DMS153 (cell line): ENCODE measurements around the gene TKTL1.
"Not testable (repeated sequence)": the region's sequence is repeated elsewhere in the genome, so short reads cannot be mapped to it uniquely, and the experiment has no call there.

Experiments used
- DNase-seq: peaks from one replicate; lab custom pipeline; 2025; lab: John Stamatoyannopoulos, UW

The TKTL1 gene

DNA sequence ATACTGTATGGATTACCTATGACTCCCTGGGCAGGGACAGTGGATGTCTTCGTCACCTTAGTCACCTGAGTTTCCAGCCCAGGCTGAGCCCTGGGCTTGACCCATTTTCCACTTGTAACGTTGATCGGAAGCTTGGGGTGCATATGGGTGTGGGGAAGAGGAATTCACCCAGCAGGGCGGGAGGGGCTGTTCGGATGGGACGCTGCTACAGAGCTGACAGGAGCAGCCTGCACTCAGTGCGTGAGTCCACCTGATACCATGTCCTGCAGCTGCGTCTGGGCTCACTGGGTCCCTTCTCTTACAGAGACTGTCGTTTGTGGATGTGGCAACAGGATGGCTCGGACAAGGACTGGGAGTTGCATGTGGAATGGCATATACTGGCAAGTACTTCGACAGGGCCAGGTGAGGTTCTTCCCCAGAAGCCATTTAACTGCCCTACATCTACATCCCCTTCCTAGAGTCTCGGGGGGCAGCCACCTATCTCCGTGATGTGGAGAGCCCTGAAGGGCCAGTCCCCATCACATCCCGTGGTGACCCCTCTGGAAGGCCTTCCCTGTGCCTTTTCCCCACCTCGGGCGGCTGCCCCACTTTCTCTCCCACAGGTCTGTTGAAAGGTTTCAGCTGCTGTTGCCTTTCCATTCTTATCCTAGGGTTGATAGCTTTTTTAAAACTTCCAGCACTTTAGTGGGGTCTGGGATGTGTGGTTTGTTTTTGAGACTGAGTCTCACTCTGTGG, 13.6 kb downstream of the TKTL1 start:
- DNase-seq, result no peak

DNA sequence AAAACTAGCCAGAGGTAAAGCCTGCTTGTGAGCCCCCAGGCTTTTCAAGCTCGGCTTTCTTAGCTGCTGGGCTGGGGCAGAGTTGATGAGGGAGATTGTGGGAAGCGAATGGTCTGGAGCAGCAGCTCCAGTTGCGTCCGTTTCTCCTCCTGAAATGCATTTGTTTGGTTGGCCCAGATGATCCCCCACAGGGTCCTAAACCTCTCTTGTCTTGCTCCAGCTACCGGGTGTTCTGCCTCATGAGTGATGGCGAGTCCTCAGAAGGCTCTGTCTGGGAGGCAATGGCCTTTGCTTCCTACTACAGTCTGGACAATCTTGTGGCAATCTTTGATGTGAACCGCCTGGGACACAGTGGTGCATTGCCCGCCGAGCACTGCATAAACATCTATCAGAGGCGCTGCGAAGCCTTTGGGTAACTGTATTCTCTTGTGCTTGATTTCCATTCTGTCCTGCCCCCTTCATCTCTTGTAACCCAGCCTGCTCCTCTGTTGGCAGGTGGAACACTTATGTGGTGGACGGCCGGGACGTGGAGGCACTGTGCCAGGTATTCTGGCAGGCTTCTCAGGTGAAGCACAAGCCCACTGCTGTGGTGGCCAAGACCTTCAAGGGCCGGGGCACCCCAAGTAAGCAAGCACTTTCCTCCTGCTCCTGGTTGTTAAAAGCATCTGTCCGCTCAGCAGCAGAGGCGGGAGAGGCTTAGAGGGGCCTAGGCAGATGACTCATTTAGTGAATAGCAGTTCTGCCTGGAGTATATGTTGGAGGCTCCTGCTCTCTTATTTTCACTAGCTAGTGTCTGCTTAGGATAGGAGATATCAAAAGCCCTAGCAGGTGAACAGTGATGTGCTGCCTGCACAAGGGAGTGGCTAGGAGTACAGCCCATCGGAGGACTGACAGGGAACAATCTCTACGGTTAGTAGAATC, 15.3 kb downstream of the TKTL1 start:
- DNase-seq, result no peak

DNA sequence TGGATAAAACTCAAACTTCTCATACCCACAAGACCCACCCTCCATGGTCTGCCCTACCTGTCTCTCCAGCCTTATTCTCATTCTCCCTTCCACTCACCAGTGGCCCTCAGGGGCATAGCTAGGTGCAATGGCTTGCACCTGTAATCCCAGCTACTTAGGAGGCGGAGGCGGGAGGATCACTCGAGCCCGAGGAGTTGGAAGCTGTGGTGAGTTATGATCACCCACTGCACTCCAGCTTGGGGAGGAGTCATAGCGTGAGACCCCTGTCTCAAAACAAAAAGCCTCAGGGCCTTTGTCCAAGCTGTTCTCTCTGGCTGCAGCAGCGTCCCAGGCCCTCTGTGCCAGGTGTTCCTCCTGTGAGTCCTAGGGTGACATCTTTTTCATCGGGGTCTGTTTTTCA, 16.5 kb downstream of the TKTL1 start:
- DNase-seq, result no peak

DNA sequence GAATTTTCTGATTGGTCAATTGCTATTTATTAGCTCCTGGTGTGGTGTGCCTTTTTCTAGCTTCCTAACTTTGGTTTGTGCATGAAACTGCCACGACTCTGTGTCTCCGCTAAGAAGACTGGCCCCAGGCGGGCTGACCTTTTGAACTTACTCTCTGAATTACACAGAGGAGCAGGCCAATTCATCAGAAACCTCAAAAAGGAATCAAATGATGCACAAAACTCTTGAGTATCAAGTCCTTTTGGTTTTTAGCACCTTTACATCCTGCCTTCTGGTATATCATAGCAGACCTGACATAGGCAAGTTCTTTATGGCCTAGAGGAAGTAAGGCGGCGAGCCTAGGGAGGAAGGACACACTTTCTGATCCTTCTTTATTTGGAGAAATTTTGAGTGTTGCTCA, 17.6 kb downstream of the TKTL1 start:
- DNase-seq, result no peak

DNA sequence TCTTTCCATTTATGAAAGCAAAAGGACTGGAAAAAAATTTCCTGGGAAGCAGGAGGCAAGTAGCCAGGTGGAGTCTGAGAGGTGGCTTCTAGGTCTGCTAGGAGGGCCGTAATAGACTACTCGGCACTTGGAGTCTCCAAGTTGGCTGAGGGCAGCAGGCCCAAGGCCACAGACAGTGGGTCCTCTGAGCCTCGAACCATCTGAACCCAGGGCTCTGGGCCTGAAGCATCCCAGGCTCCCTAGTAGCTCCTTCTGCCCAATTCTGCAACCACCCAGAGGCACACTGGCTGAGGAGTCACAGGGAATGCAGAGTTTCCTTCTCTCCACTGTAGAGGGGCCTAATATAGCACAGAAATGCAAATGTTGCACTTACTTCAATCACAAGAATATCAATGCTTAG, 19.8 kb downstream of the TKTL1 start:
- DNase-seq, result no peak

DNA sequence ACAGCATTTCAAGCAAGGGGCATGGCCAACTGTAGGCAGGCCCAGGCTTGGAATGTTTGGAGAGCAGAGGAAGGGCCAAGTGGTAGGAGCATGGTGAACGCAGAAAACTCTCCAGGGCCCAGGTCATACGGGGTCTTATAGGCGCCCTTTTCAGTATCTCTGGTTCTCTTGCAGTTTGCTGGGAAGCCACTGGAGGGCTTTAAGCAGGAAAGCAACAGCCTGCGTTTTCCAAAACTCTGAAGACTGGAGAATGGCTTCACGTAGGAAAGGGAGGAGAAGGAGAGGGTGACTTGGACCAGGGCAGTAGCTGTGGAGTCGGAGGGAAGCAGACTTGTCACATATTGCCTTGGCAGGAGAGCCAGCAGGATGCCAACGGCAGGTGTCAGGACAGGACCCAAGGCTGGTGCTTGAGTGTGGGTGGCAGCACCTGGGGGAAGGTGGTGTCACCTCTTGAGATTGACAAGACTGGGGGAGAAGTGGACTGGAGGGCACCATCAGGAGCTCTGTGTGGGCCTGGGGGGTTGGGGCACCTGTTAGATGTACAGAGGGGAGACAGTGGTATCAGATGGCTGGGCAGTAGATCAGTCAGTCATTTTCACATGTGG, 21.9 kb downstream of the TKTL1 start:
- no peak for DNase-seq

DNA sequence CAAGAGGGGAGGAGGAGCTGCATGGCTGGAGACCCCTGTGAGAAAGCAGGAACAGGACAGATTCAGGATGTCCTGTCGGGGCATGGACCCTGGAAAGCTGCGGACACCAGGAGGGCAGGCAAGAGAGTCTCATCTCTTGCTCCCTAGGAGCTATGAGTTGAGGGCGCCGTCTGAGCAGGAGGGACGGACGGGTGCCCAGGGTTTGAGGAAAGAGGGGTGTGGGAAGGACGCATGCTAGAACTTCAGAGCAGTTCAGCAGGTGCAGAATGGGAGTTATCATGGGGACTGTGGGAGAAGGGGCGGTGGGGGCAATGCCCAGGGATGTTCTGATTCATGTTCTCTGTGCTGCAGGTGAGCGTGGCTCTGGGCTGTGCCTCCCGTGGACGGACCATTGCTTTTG, 24.8 kb downstream of the TKTL1 start:
- no peak for DNase-seq

DNA sequence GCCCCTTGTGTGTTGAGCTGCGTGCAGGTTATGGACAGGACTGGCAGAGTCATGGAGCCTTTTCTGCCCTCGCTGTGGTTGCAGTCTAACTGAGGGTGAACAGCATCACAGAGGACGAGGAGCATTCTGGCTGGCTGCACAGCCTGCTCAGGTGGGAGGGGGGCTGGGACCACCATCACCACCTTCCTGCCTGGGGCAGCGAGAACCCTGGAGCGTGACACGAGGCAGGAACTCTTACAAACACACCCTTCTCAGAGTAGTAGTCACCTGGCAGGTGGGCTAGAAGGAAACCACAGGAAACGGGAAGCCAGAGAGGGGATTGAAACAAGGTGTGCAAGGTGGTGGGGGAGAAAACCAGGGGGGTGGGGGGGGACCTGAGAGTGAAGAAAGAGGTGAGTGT, 25.6 kb downstream of the TKTL1 start:
- DNase-seq, result no peak

DNA sequence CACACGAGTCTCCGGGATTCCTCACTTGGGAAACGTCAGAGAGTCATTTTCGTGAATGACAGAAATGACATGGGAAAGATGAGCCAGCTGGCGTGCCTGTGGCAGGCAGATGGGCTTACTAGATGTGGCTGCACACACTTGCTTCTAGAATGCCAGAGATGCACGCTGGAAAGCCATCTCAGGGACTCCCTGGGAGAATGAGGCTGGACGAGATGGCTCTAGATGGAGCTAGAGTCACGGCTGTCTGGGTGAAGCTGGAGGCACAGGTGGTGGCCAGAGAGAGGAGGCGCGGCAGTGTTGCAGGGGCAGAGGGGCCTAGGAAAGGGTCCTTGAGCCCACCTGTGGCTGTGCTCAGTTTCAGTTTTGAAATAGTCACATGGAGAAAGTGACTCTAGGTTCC, 26.0 kb downstream of the TKTL1 start:
- no peak for DNase-seq

DNA sequence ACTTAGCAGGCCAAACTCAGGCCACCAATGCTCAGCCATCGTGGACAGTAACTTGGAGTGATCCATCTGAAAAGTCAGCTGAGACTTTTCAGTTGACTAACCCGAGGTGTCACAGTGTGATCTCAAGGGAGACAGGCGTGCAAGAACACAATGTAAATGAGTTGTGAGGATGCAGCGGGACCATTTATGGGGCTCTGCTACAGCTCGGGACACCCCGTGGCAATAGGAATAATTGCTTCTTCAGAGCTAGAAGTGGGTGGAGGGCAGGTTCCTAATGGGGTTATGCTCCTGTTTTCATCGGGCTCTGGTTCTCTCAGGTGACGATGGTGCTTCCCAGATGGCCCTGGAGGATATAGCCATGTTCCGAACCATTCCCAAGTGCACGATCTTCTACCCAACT, 27.3 kb downstream of the TKTL1 start:
- DNase-seq, result no peak

DNA sequence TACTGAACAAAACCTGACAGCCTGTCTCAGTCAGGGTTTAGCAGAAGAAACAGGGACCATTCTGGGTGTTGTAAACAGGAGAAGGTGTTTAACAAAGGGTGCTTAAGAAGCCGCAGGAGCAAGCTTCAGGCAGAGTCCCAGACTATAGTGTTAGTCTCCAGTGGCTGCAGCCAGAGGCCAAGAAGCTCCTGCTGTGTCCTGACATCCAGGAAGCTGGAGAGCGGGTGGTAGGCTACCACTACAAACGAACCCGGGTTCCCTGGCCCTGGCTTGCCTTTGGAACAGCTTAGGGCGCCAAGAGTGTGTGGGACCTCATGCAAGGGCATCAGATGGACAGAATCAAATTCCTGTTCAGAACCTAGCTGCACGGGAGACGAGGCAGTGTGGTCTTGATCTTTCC, 27.9 kb downstream of the TKTL1 start:
- no peak for DNase-seq

DNA sequence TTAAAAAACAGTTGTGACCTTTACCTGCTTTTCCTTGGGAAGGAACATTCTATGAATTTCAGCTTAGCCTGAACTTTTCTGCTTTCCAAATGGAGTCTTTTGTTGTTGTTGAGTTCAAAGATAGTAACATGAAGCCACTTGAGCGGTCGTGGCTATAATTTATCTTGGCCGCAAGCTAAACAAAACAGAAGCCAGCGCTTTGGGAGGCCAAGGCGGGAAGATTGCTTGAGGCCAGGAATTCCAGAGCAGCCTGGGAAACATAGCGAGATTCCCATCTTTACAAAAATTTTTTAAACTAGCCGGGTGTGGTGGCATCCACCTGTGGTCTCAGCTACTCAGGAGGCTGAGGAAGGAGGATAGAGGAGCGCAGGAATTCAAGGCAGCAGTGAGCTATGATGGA, 29.9 kb downstream of the TKTL1 start:
- DNase-seq, result no peak

DNA sequence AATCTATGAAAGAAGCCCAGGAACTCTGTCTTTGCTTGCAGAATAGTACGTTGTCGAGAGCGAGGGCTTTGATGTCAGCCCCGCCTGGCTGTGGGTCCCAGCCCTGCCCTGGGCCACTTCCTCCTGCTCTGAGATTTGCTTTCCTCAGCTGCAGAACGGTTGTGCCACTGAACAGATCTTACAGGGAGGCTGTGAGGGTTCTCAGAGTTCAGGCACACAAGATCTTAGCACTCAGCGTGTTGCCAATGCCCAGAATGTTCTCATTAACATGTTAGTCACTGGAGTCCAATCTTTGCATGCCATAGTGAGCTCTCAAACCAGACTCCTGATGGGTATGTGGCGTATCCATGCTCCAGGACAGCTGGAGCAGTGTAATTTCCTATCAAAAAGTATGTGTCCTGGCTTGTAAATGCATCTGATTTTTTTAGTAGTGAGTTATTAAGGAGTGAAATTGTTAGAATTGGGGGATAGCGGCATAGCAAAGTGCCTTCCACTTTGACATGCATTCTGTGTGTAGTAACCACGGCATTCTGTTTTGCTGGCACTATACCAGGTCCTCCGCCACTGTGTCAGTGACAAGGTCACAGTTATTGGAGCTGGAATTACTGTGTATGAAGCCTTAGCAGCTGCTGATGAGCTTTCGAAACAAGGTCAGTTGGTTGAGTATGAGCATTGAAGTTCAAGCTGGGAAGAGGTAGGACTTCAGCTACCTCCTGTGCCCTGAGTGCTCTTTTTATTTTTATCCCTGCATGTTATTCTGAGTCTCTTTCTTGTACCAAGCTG, 31.6 kb downstream of the TKTL1 start:
- DNase-seq, result no peak

DNA sequence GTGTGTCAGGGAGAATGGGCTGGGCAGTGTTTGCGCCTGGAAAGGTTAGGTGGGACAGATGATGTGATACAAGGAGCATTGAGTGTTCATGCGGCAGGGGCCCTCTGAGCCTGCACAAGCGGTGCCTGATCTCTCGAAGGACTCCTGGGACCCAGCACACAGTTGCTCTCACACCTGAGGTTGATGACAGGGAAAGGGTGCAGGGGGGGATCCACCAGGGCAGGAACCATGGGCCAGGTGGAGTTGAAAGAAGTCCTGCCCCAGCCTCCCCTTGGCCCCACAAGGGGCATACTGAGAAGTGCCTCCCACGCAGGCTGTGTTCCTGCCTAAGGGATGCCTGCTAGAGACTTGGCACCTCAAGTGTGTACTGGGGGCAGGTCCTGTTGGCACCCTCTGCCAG, 33.1 kb downstream of the TKTL1 start:
- DNase-seq, result no peak

DNA sequence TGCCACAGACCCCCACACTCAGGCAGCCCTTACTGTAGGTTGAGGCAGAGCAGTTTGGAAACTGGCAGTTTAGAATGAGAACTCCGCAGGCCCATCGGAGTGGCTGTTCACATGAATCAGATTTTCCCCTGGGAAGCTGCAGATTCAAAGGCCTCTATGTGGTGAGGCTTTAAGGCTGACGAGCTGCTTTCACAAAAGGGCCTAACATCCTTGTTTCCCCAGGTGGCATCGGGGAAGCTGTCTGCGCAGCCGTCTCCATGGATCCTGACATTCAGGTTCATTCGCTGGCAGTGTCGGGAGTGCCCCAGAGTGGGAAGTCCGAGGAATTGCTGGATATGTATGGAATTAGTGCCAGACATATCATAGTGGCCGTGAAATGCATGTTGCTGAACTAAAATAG, 33.7 kb downstream of the TKTL1 start:
- DNase-seq, result peak; percentile 79

DNA sequence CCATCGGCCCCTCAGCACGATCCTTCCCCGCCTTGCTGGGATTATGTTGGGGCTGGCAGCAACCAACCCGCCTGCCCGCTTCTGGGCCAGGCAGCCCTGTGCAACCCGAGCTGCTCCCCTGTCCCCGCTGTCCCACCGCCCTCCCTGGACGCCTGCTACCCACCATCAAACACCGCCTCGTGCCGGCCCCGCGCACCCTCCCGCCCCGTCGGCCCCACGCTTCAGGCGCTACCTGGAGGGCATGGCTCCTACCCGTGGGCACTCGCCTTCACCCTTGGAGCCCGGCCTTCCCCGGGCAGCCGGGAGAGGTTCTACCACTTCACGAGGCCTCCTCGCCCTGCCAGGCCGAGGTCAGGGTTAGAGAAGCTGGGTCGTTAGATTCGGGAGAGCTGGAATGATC, 37.0 kb downstream of the TKTL1 start:
- DNase-seq, result no peak

DNA sequence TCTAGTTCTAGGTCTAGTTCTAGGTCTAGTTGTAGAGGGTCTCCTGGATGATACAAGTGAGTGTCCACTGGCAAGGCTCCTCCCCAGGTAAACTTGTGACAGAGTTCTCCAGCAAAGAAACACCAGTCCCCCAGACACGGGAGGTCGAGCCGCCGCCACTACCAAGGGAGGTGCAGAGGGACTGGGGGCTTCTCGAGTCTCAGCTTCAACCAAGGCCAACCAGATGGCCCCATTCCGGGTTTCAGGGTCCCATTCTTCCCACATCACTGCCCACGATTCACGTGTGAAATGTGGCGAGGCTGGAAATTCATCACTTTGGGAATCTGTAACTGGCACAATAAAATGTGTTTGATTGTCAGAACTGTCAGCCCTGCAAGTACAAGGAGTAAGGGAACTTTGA, 37.5 kb downstream of the TKTL1 start:
- no peak for DNase-seq

DNA sequence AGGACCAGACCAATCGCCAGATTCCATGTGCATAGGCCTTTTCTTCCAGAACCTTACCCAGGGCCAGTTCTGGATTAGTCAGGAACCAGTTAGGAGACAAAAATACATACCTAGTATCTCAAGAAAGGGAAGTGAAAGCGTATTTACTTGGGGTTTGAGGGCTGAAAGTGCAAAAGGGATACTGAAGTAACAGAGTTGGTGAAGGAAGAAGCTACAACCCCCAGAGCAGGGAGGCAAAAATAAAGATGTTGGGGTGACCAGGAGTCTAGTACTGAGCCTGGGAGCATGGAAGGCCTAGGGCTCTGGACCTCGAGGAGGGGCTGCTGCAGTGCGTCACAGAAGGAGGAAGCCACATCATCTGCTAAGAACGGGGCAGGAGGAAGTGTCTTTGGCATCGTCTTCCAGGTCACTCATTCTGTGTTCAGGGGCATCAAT, 38.3 kb downstream of the TKTL1 start:
- DNase-seq, result no peak

DNA sequence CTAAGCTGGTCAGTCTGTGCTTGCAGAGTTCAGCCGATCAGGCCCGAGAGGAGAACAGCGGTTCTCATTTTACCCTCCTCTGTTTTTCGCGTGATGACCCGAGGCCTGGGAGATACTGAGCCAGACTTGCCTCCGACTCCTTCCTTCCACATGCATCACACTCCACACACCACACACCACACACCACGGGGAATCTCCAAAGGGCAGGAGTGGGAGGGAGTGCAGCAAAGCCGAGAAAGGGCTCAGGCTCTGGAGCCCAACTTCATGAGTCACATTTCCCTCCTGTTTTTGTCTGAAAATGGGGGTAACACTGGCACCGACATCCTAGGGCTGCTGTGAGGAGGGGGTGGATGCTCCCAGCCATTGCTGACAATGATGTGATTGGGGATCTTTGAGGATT, 38.9 kb downstream of the TKTL1 start:
- no peak for DNase-seq

DNA sequence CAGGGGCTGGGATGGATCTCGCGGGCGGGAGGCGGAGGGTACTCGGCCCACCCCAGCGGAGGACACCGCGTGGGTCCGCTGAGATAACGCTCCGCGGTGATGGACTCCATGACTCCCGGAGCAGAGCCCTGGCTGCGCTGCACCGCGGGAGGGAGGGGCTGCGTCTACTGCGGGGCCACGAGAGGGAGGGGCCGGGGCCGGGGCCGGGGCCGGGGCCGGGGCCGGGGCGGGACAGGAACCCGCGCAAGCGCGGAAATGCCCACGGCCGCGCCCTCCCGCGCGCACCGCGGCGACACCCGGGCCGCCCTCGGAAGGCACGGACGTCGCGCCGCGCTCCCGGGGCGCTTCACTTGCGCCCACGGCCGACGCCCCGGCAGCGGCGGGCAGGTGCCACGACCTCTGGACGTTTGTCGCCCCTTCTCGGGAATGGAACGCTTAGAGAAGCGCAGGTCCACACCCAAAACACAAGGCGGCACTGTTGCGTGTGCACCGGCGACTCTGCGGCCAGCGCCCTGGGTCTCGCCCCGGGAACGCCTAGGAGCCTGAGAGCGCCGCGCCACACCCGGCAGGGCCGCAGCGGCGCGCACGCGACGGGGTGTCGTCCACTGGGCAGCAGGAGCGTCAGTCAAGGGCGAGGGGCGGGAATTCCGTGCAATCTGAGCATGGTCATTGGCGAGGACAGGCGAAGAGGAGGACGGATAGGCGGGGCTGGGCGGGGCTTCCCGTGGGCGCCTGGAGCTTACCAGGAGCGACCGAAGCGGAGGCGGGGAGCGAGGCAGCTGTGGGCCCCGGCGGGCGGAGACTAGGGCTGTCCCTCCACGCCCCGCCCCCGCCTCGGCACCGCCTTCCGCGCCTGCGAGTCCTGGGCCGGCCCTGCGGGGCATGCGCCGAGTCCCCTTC, 46.1 kb downstream of the TKTL1 start:
- not testable (repeated sequence) for DNase-seq

DNA sequence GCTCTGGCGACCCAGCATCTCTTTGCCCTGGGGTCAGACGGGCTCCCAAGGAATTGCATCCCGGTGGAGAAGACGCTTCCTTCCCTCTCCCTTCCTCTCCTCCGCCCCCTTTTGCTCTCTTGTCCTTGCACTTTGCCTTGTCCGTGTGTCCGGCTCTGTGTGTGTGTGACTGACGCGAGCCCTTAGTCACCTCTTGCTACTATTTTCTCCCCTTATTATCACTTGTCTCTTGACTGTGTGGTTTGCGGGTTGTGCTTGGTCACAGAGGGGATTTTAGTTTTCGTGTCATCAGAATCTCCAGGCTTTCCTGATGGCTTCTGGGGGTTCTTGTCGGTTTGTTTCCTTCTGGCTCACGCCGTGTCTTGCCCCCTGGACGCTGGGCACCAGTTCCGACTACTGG, 47.5 kb downstream of the TKTL1 start:
- not testable (repeated sequence) for DNase-seq
